ENCODE measurements around the gene CDKN2C. TPM values are rescaled to one million over a fixed set of nuclear protein-coding genes. Genes with fewer than 3 reads are reported as not detected.

The CDKN2C gene
- total RNA-seq, 1 experiment from 2014 or later = 3.5 TPM

GRCh38 chr1:50992532-50993318 lies 22.7 kb downstream of the CDKN2C start:
- intact Hi-C loops (cut with micrococcal nuclease; ENCODE audit: unreplicated experiment) = no loop called here

GRCh38 chr1:50993645-50994044 lies 23.6 kb downstream of the CDKN2C start:
- Histone ChIP-seq H3K9me3 (no peaks in the 10 kb centered on the region), H3K4me1 (no peaks in the 10 kb centered on the region), H3K4me3 (ENCODE audit: low read depth, low read length) (no peak overlapping the region), H3K27me3 (replicated peaks; ENCODE audit: control insufficient read depth, insufficient read depth, low read length) (no peaks in the 10 kb centered on the region), H3K36me3 (ENCODE audit: control insufficient read depth, insufficient read depth, low read length) (no peaks in the 10 kb centered on the region)
- no TSS peak for BruUV-seq (replicated peaks)
- TF ChIP-seq CTCF (IDR thresholded peaks at IDR 0.05; ENCODE audit: insufficient read depth in 1 of 2, low read depth in 1 of 2, low read length in 1 of 2, severe bottlenecking in 1 of 2, unreplicated experiment in 1 of 2) = no peak
- ChIA-PET POLR2A (no interaction called here), CTCF (no interaction called here)
- intact Hi-C loops (cut with micrococcal nuclease; ENCODE audit: unreplicated experiment) = no loop called here
- no peaks in the 10 kb centered on the region for H3K27me3 Mint-ChIP-seq (ENCODE audit: insufficient read depth, unreplicated experiment)
- no peaks in the 10 kb centered on the region for H3K9me3 Mint-ChIP-seq (ENCODE audit: unreplicated experiment)
- H3K4me1 Mint-ChIP-seq (ENCODE audit: low read depth, unreplicated experiment) = no peaks in the 10 kb centered on the region
- DNase-seq = no peak
- no peaks in the 10 kb centered on the region for H3K36me3 Mint-ChIP-seq (ENCODE audit: insufficient read depth, unreplicated experiment)
- no peak overlapping the region for H3K4me3 Mint-ChIP-seq (ENCODE audit: unreplicated experiment)
- H3K27ac Mint-ChIP-seq (ENCODE audit: unreplicated experiment) = no peak overlapping the region

More at GRCh38 chr1:50992532-50993318, 22.7 kb downstream of the CDKN2C start:
- H3K4me1 Mint-ChIP-seq (ENCODE audit: low read depth, unreplicated experiment) = no peaks in the 10 kb centered on the region
- CTCF ChIA-PET = no interaction called here
- no peak for TF ChIP-seq CTCF (IDR thresholded peaks at IDR 0.05; ENCODE audit: insufficient read depth in 1 of 2, low read depth in 1 of 2, low read length in 1 of 2, severe bottlenecking in 1 of 2, unreplicated experiment in 1 of 2)
- no peak overlapping the region for H3K4me3 ChIP-seq (ENCODE audit: low read depth, low read length)
- no peak overlapping the region for H3K4me3 Mint-ChIP-seq (ENCODE audit: unreplicated experiment)
- H3K9me3 ChIP-seq = no peaks in the 10 kb centered on the region
- no peaks in the 10 kb centered on the region for H3K27me3 Mint-ChIP-seq (ENCODE audit: insufficient read depth, unreplicated experiment)
- no peaks in the 10 kb centered on the region for H3K4me1 ChIP-seq
- no peaks in the 10 kb centered on the region for H3K36me3 ChIP-seq (ENCODE audit: control insufficient read depth, insufficient read depth, low read length)
- DNase-seq = no peak
- POLR2A ChIA-PET = no interaction called here
- no peak overlapping the region for H3K27ac Mint-ChIP-seq (ENCODE audit: unreplicated experiment)
- BruUV-seq (replicated peaks) = no TSS peak
- H3K36me3 Mint-ChIP-seq (ENCODE audit: insufficient read depth, unreplicated experiment) = no peaks in the 10 kb centered on the region
- no peaks in the 10 kb centered on the region for H3K9me3 Mint-ChIP-seq (ENCODE audit: unreplicated experiment)
- no peaks in the 10 kb centered on the region for H3K27me3 ChIP-seq (replicated peaks; ENCODE audit: control insufficient read depth, insufficient read depth, low read length)

DNA sequence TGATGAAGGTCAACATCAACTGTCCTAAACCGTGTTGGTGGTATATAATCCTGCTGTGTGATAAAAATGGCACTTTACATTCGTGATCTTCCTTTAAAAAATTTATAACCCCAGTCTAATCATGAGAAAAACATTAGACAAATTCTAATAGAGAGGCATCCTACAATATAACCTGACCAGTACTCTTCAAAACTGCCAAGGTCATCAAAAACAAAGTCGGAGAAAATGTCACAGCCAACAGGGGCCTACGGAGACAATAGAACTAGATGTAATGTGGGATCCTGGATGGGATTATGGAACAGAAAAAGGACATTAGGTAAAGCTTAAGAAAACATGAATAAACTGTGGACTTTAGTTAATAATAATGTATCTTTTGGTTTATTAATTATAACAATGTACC lies 25.0 kb downstream of the CDKN2C start:
- Mint-ChIP-seq H3K27me3 (ENCODE audit: insufficient read depth, unreplicated experiment) (no peaks in the 10 kb centered on the region), H3K36me3 (ENCODE audit: insufficient read depth, unreplicated experiment) (no peaks in the 10 kb centered on the region), H3K9me3 (ENCODE audit: unreplicated experiment) (no peaks in the 10 kb centered on the region), H3K4me3 (ENCODE audit: unreplicated experiment) (no peak overlapping the region), H3K27ac (ENCODE audit: unreplicated experiment) (no peak overlapping the region), H3K4me1 (ENCODE audit: low read depth, unreplicated experiment) (no peaks in the 10 kb centered on the region)
- H3K9me3 ChIP-seq = no peaks in the 10 kb centered on the region
- H3K4me3 ChIP-seq (ENCODE audit: low read depth, low read length) = no peak overlapping the region
- ChIA-PET CTCF (no interaction called here), POLR2A (no interaction called here)
- no peaks in the 10 kb centered on the region for H3K27me3 ChIP-seq (replicated peaks; ENCODE audit: control insufficient read depth, insufficient read depth, low read length)
- intact Hi-C loops (cut with micrococcal nuclease; ENCODE audit: unreplicated experiment) = no loop called here
- no peak for DNase-seq
- no peak for TF ChIP-seq CTCF (IDR thresholded peaks at IDR 0.05; ENCODE audit: insufficient read depth in 1 of 2, low read depth in 1 of 2, low read length in 1 of 2, severe bottlenecking in 1 of 2, unreplicated experiment in 1 of 2)
- BruUV-seq (replicated peaks) = no TSS peak
- H3K36me3 ChIP-seq (ENCODE audit: control insufficient read depth, insufficient read depth, low read length) = no peaks in the 10 kb centered on the region
- no peaks in the 10 kb centered on the region for H3K4me1 ChIP-seq
